OCI-LY3 (cell line): Measurements from ENCODE around the gene MIER1.

Experiments
- CTCF ChIP-seq: fragments of 200-600, 300-600 bp; sonication (generic); IDR thresholded peaks from 2 replicates; pipeline ENCODE4 v1.5.1; 2014; ENCODE audit warnings: antibody characterized with exemption, low read length, low read depth
- EZH2phosphoT487 ChIP-seq: fragments of 200-600 bp; shearing (Covaris generic); IDR thresholded peaks from 2 replicates; pipeline ENCODE4 v1.6.1; 2018; ENCODE audit warnings: antibody characterized with exemption, mixed run types, low read depth

GRCh38 chr1:66954208-66954607, 29.4 kb downstream of the MIER1 start:
- TF ChIP-seq CTCF: no peak
- TF ChIP-seq EZH2phosphoT487: no peak
